Pulmonary artery endothelial cell (primary cell): ENCODE measurements around the gene TGFBR1. TPM values are rescaled to one million over a fixed set of nuclear protein-coding genes. Genes with fewer than 3 reads are reported as not detected.

Experiments
- DNase-seq: peaks from one replicate; pipeline ENCODE4 v3.0.0-alpha.2; 2011; ENCODE audit warnings: low read depth, low spot score
- total RNA-seq: library from RNA; depleted of rRNA; stranded (reverse); fragments of >200 nt; gene quantifications from 2 replicates; pipeline ENCODE4 v1.2.3, GENCODE V29; 2014

The TGFBR1 gene
- 14.8 and 15.5 TPM in 2 replicates for total RNA-seq

DNA sequence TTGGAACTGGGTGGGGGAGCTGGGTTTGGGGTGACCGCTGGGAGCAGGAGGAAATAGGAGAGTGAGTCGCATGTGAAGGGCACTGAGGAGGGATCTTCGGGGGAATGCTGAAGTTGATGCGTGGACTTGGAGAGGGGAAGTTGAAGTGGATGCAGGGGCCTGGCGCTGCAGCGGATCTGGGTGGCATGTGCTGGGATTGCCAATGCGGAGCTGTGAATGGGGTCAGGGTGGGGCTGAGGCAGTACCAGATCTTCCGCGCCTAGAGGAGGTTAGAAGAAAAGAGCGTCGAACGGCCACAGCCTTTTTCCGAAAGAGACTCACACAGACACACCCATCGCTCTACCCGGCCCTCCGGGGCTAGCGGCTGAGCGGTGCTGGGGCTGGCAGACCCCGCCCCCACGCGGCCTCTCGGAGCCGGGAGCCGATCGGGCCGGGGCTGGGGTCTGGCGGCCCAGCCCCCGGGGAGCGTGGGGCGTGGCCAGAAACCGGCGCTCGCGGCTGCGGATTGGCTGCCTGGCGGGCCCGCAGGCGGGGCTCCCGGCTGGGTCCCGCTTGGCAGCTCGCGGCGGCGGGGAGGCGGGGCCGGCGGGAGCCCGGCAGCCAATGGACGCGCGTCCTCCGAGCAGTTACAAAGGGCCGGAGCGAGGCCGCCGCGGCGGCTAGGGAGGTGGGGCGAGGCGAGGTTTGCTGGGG, at the start of gene TGFBR1:
TSS of gene TGFBR1 (plus strand) at position 655 of the 693 bp plus-strand sequence. CDS start 93 bp downstream, outside the sequence.
- peak; percentile 57 for DNase-seq

DNA sequence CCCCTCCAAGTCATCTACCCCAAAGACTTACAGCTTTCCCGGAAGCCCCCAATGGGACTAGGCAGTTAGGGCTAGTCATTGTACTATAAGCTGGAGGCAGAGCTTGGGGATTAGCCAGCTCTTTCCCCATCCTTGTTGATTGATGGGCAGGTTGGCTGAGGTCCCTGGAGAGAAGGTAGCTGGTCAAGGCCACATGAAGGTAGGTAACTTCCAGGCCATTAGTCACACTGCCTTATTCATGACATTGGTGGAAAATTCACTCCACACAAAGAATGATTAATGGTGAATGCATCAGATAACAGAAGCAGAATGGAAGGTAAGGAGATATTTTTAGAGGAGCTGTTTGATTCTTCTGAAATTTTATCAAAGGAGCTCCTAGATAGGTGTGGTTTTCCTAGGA, 49.5 kb upstream of the TGFBR1 start:
- DNase-seq, result no peak

DNA sequence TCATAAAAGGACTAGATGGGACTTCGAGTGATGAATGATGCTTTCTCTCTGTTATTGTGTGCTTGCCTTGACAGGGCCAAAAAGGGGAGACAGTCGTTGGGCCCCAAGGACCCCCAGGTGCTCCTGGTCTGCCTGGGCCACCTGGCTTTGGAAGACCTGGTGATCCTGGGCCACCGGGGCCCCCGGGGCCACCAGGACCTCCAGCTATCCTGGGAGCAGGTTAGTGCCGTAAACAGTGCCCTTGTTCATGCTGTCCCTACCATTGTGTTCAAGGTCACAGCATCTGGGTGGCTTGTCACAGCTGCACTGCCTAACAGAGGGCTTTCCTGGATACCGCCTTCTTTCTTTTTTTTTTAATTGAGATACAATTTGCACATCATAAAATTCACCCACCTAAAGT, 48.7 kb upstream of the TGFBR1 start:
- no peak for DNase-seq

DNA sequence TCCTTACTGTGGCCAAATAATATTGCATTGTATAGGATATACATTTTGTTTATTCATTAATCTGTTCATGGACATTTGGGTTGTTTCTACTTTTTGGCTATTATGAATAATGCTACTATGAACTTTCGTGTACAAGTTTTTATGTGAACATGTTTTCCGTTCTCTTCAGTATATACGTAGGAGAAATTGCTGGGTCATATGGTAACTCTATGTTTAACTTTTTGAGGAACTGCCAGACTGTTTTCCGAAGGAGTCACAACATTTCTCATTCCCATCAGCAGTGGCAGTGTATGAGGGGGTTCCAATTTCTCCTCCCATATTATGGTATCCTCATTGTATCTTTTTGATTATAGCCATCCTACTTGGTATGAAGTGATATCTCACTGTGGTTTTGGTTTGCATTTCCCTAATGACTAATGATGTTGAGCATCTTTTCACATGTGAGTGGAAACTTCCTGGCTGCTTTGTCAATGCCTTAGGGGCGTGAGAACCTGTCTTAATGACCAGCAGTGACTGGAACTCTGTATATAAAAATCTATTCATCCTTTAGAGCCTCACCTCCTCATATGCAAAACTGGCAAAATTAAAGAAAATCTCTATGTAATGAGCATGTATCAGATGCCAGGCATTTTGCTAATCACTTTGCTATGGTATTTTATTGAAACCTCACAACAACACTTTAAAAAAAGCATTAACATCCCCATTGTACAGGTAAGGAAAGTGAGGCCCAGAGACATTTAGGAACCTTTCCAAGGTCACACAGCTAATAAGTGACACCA, 47.8 kb upstream of the TGFBR1 start:
- DNase-seq, result no peak

DNA sequence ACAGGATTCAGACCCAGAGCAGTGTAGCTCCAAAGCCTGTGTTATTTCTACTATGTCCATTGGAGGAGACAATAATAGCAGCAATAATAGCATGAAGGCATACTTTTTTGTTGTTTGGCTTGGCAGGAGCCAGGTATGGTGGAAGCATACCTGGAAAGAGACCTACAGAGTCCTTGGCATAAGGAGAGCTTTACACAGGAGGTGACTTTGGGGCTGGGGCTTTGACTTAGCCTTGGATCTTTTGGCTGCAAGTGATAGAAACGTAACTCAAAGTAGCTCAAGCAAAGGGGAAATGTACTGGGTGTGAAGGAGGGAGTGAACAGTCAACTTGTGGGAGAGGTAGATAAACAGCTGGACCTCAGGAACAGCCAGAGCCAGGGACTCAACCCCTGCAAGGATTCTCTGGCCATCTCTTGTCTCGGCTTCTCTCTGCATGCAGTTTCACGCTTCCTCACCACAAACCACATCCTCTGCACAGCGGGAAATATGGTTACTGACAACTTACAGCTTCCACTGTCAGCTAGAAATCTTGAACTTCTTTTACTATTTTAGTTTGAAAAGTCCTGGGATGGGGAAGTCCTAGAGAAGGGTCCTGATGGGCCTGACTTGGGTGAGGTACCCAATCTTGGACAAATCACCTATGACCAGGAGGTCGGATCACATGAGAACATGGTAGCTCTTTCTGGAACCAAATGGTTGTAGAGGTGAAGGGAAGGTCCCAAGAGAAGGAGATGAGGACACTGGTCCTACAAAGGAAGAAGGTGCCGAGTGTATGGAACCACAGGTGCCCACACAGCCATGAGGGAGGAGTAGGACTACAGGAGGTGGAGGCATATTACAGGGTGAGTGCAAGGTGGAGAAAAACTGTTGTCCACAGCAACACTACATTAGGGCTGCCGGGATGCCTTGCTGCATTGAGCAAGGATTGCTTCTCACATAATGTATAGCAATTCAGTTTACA, 47.0 kb upstream of the TGFBR1 start:
- DNase-seq, result no peak

DNA sequence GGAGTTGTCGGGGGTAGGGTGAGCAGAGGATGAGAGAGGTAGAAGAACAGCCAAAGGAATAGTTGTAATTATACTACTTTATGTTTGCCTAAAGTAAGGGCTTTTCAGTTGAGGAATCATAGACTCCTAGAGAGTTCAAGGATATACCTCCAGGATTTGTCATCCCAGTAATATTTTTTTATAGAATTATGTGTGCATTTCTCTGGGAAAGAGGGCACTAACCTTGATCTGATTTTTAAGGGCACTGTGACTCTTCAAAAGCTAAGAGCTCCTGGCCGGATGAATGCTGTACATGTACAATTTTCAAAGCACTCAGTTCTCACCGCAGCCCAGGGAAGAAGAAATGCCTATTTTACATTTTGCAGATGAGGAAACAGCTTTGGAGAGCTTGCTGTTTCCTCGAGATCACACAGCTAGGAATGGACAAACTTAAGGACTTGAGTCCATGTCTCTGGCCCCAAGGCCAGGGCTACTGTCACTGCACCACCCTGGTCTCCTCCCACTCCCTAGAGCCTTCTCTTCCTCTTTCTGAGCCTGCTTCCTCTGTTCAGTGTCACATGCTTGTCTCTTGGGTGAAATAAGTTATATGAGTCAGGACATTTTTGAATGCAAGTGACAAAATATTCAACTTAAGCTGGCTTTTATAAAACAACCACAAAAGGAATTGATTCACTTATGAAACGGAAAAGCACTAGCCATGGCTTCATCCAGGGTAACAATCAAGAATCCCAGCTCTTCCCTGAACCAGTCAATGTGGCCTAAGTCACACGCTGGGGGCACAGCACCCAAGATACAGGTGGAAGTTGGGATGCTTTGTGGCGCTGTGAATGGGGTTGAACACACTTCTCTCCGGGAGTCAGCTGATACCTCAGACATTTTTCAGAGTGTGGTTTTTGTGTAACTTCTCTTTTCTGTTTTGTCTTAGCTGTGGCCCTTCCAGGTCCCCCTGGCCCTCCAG, 45.7 kb upstream of the TGFBR1 start:
- DNase-seq, result no peak

DNA sequence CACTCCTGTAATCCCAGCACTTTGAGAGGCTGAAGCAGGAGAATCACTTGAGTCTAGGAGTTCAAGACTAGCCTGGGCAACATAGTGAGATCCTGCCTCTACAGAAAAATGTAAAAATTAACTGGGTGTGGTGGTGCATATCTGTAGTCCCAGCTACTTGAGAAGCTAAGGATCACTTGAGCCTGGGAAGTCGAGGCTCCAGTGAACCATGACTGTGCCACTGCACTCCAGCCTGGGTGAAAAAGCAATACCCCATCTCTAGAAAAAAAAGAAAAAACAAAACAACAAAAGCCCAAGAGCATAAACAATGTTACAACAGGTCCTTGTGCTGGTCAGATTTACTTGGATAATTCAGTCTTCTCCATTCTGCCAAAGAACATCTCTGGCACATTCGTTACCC, 44.3 kb upstream of the TGFBR1 start:
- no peak for DNase-seq

DNA sequence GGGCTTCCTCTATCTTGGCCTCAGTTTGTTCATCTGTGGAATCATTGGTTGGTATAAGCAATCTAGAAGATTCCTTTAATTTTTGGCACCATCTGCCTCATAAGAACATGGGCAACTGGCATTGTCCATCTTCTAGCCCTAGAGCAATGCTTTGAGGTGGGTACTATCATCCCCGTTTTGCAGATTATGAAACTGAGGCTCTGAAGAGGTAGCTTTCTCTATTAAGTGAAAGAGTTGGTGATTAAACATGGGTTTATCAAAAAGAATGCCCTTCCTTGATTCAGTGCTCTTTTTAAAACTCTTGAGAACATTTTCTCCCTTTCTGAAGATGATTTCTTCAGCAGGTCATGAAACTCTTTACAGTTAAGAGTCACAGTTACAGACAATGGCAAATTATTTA, 42.4 kb upstream of the TGFBR1 start:
- DNase-seq, result no peak

DNA sequence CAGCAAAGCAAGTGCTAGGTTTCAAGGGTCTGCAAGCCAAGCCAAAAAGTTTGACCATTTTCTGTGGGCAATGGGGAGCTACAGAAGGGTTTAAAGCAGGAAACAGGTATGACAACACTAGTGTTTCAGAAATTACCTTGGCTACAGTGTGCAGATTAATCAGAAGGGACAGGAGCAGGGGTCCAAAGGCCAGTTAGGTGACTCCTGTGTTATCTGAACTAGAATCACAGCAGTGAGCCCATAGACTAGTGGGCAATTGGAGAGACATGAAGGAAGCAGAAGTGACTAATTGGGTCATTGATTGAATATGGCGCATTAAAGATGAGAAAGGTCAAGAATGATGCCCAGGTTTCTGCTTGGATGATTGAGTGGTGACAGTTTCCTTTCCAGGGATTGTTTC, 41.4 kb upstream of the TGFBR1 start:
- DNase-seq, result no peak

DNA sequence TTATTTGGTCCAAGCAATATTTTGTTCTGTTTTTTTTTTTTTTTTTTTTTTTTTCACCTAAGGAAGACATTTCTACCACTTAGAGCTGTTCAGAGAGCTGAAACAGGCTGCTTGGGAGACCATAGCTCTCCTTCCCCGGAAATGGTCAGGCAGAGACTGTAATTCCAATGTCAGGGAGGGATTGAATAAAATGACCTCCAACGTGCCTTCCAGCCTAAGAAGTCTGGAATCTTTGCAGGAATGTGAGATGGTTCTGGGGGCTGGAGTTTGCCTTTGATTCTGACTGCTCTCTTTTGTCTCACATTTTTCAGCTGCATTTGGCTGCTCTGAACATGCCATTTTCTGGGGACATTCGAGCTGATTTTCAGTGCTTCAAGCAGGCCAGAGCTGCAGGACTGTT, 38.3 kb upstream of the TGFBR1 start:
- DNase-seq, result no peak

DNA sequence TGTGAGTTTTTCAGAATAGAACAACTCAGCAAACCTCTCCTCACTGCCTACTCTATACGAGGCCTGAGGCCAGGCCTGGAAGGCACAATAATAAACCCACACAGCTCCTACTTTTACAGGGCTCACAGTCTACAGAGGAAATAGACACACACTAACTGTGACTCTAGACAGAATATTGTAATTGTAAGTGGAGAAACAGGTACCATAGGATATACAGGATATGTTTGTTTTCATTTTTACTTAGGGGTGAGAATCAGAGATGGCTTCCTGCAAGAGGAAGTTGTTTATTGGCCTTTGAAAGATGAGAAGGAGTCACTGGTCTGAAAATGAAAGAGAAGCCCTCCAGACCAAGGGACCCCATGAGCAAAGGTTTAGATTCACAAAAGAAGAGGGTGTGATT, 35.8 kb upstream of the TGFBR1 start:
- DNase-seq, result no peak

DNA sequence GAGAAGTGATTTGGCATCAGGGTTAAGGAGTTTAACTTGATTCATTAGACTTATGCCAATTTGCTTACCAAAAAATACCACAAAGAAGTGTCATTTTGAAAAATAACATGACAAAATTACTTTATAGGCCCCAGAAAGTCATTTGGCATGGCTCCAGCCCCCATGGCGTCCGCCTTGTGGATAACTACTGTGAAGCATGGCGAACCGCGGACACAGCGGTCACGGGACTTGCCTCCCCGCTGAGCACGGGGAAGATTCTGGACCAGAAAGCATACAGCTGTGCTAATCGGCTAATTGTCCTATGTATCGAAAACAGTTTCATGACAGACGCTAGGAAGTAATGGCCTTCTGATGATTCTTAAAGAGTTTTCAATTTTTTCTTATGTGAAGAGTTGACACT, 35.4 kb upstream of the TGFBR1 start:
- no peak for DNase-seq

DNA sequence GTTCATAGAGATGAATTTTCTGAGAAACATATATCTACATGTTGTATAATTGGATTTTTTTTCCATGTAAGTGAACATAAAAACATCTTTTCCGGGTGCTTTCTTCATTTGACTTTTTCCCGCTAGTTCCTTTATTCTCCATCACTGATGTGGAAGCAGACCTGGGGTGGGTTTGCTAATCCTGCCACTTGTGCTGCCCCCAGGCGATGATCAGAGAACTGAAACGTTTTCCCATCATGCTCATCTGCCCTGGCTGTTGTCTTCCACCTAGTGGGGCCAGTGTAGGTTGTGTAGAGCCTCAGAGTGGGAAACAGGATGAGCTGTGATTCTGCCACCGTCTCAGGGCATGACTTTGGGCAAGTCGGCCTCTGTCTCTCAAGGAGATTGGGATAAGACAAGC, 34.2 kb upstream of the TGFBR1 start:
- no peak for DNase-seq

DNA sequence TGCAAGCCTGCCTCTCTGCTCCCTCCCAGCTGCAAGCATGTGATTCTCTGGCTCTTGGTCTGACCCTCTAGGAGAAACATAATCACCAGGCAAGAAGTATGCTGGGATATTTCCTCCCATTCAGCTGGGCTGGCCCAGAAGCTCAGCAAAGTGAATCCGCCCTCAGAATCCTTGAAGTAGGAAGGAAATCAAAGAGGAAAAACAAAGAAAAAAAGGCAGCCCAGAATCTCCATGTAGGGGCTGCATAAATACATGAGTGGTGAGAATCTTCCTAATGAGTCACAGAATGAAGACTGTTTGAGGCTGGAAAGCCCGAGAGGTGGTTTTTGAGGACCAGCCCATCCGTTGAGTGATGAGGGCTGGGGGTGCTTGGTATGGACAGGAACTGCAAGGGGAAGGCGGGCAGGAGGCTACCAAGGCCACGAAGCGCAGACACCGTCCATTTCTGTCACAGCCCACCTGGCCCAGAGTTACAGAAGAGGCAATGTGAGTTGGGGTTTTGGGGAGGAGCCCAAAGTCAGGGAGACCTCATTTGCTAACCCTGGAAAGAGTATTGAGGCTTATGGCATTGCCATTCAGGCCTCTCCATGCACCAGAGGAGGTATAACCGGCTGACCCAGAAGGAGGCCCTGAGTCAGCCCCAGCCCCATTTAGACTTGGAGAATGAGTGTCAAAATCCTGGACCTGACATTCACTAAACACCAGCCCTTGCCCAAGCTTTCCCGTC, 33.4 kb upstream of the TGFBR1 start:
- no peak for DNase-seq

DNA sequence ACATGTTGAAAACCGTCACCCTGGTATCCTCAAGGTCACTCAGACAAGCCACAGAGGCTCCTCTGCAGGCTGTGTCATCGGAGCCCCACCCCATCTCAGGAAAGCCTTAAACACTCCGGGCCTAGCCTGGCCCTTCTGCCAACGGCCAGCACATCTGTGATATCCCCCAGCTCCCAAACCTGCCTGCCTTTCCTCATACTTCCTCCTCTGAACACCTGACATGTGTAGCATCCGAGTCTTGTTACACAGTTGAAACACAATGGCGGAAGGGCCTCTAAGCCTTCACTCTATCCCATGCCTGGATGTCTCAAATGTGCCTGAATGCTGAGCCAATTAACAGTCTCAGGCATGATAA, 32.9 kb upstream of the TGFBR1 start:
- DNase-seq, result no peak

DNA sequence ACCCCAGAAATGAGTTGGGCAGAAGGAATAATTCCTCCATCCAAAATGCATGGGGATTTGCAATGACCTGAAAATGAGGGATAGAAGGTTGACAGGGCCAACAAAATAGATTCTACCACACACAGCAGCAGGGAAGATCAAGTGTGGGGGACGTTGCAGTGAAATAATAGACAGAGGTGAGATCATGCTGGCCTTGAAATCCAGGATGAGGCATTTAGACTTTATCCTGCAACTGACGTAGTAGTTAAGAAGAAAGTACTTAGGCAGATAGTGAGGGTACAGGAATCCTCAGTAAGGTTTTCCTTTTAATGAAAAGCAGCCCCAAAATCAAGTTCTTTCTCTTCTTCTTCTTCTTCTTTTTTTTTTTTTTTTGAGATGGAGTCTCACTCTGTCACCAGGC, 31.6 kb upstream of the TGFBR1 start:
- no peak for DNase-seq

DNA sequence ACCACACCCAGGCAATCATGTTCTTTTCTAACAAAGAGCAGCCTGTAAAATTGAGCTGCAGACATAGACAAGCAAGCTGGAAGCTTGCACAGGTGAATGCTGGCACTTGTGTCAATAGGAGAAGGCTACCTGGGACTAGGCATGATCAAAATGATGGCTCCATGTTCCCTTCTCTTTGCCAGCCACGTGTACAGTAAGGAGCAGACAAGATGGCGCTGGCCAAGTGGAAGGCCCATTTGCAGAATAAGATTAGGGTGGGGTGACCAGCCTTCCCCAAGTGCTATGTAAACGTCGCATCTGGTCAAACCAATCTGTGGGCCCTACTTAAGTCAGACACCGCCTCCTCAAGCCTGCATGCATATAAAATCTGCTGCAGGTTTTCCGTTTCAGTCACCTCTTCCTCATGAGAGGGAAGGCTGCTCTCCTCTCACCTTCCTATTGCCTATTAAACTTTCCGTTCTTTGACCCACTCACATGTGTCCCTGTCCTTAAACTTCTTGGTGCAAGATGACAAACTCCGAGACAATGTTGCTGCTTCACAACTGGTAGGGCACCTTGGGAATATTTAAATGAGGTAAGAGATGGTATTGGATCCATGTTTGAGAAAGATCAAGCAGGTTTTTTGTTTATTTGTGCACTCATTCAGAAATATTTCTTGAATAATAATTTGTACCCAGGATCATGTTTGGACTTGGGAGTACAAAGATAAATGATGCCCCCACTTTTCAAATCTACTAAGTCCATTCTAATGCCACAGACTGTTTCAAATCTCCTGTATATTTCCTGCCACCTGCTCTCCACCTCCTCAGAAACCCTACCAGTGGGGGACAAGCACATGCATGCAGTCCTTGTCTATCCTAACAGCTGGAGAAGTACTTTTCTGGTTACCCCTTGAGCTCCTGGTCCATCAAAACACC, 30.7 kb upstream of the TGFBR1 start:
- DNase-seq, result no peak

DNA sequence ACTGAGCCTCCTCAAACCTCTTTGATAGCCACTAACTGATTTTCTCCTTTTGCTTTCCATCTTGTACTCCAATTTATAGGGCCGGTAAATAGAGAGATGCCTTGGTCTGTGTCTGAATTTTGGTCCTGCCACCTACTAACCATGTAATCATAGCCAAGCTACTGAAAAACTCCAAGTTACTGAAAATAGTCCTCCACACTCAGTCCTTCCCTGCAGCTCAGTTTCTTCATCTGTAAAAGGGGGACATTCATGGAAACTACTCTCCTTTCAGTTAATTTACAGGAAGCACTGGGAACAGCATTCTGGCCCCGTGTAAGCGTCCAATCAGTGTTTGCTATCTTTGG, 30.0 kb upstream of the TGFBR1 start:
- no peak for DNase-seq

DNA sequence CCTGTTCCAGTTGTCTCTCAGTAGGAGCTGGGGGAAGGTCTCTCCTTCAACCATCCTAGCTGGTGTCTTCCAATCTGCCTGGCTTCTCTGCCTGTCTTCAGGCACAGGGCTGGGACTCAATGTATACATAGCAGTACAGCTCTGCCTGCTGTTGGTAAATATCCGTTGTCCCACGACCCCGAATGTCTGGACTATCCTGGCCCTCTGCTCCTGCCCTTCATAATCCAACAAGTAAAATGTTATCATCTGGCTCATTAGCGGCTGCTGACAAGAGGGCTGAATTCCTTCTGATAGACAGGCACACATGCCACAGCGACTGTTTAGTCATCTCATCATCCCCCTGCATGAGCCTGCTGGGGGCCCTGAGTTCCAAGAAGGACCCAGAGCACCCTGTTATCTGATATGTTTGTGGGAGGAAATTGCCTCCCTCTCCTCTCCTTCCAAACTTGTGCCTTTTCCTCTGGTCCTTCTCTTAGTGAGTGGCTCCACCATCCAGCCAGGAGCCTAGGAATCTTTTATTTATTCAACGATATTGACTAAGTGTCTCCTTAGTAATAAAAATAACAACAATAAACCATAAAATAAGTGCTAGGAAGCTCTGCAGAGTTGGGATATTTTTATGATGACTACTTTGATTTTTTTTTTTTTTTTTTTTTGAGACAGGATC, 29.5 kb upstream of the TGFBR1 start:
- no peak for DNase-seq
